Immature natural killer cell (primary cell): ENCODE measurements around the gene ZNF3. TPM values are rescaled to one million over a fixed set of nuclear protein-coding genes. Genes with fewer than 3 reads are reported as not detected.

ENCODE experiments used
- DNase-seq, 3 donors: peaks; one replicate each; pipeline ENCODE4 v3.0.0; 2022; ENCODE audit warnings: mixed read lengths in 1 of 3
- H3K27ac Mint-ChIP-seq, 6 donors: one replicate each; pipeline ENCODE4 v1.8.0; 2020; ENCODE audit warnings: mixed read lengths in 6 of 6, mild to moderate bottlenecking in 5 of 6, inconsistent platforms in 4 of 6, moderate library complexity in 3 of 6
- H3K27me3 Mint-ChIP-seq, 3 donors: one replicate each; pipeline ENCODE4 v1.8.0; 2020 to 2021; ENCODE audit warnings: low read depth in 3 of 3, mild to moderate bottlenecking in 3 of 3, mixed read lengths in 3 of 3, moderate library complexity in 3 of 3, inconsistent platforms in 1 of 3
- H3K36me3 Mint-ChIP-seq, 3 donors: one replicate each; pipeline ENCODE4 v1.8.0; 2020; ENCODE audit warnings: mixed read lengths in 3 of 3, inconsistent platforms in 2 of 3, mild to moderate bottlenecking in 2 of 3
- H3K4me1 Mint-ChIP-seq, 2 donors: one replicate each; pipeline ENCODE4 v1.8.0; 2020; ENCODE audit warnings: inconsistent platforms in 2 of 2, mild to moderate bottlenecking in 2 of 2, mixed read lengths in 2 of 2, moderate library complexity in 1 of 2
- H3K4me3 Mint-ChIP-seq, 5 donors: one replicate each; pipeline ENCODE4 v1.8.0; 2020; ENCODE audit warnings: mild to moderate bottlenecking in 5 of 5, mixed read lengths in 5 of 5, inconsistent platforms in 3 of 5, moderate library complexity in 3 of 5
- H3K9me3 Mint-ChIP-seq, 6 donors: one replicate each; pipeline ENCODE4 v1.8.0; 2020; ENCODE audit warnings: mild to moderate bottlenecking in 6 of 6, mixed read lengths in 6 of 6, inconsistent platforms in 4 of 6, moderate library complexity in 3 of 6
- polyA plus RNA-seq, 3 donors: library from polyadenylated mRNA; unstranded; fragments of 300-500 nt; fragmentation: Illumina TruSeq; gene quantifications; one replicate each; pipeline ENCODE4 v1.2.3, GENCODE V29; 2021

Gene ZNF3
- polyA plus RNA-seq, 3 donors from 2014 or later, result 5.2 to 21.2 (median 12.2) TPM

GRCh38 chr7:100119970-100120732 is 38.6 kb upstream of the ZNF3 start:
- DNase-seq, result no peak
- H3K4me1 Mint-ChIP-seq, result peaks cover 42% of the 10 kb centered on the region in 2 donors
- no peaks in the 10 kb centered on the region for H3K9me3 Mint-ChIP-seq
- peaks cover 0 to 3% (median 0%) of the 10 kb centered on the region in 3 donors for H3K36me3 Mint-ChIP-seq
- H3K4me3 Mint-ChIP-seq, result peak overlapping the region; percentile 90 to 97 (median 92)
- peaks cover 4 to 11% (median 8%) of the 10 kb centered on the region in 3 donors for H3K27me3 Mint-ChIP-seq
- H3K27ac Mint-ChIP-seq, result peak overlapping the region; percentile 97 to 99 (median 98)

GRCh38 chr7:100119072-100119969 is 37.8 kb upstream of the ZNF3 start, which contains the start of the genes CNPY4 and TAF6:
Gene CNPY4 (plus strand): TSS chr7:100119634. CDS start chr7:100119745, 111 bp downstream.
Gene TAF6 (minus strand): TSS chr7:100119358. CDS start chr7:100114209, 5,149 bp downstream.
- peaks cover 0 to 3% (median 0%) of the 10 kb centered on the region in 3 donors for H3K36me3 Mint-ChIP-seq
- peak within 1 kb of the TSS; percentile 97 to 99 (median 98) for H3K27ac Mint-ChIP-seq
- no peaks in the 10 kb centered on the region for H3K9me3 Mint-ChIP-seq
- peaks cover 33 to 34% of the 10 kb centered on the region in 2 donors for H3K4me1 Mint-ChIP-seq
- H3K4me3 Mint-ChIP-seq, result peak within 1 kb of the TSS; percentile 90 to 97 (median 92)
- peak; percentile 94 to 96 (median 95) for DNase-seq
- H3K27me3 Mint-ChIP-seq, result peaks cover 4 to 11% (median 6%) of the 10 kb centered on the region in 3 donors

GRCh38 chr7:100118388-100119071 is 37.0 kb upstream of the ZNF3 start:
- Mint-ChIP-seq H3K4me3 (peak overlapping the region; percentile 90 to 97 (median 92)), H3K27ac (peak overlapping the region; percentile 97 to 99 (median 98)), H3K9me3 (no peaks in the 10 kb centered on the region), H3K4me1 (peaks cover 32% of the 10 kb centered on the region in 2 donors), H3K36me3 (peaks cover 0 to 5% (median 0%) of the 10 kb centered on the region in 3 donors), H3K27me3 (peaks cover 4 to 11% (median 6%) of the 10 kb centered on the region in 3 donors)
- DNase-seq, result no peak

GRCh38 chr7:100115026-100115425 is 33.5 kb upstream of the ZNF3 start:
- peaks cover 4 to 11% (median 6%) of the 10 kb centered on the region in 3 donors for H3K27me3 Mint-ChIP-seq
- H3K36me3 Mint-ChIP-seq, result peaks cover 0 to 20% (median 0%) of the 10 kb centered on the region in 3 donors
- H3K27ac Mint-ChIP-seq, result no peak overlapping the region
- no peaks in the 10 kb centered on the region for H3K9me3 Mint-ChIP-seq
- DNase-seq, result no peak
- H3K4me3 Mint-ChIP-seq, result no peak overlapping the region
- peaks cover 22 to 23% of the 10 kb centered on the region in 2 donors for H3K4me1 Mint-ChIP-seq

GRCh38 chr7:100111914-100112313 is 30.4 kb upstream of the ZNF3 start:
- no peaks in the 10 kb centered on the region for H3K9me3 Mint-ChIP-seq
- no peak for DNase-seq
- H3K4me1 Mint-ChIP-seq, result peaks cover 5 to 7% of the 10 kb centered on the region in 2 donors
- H3K27ac Mint-ChIP-seq, result no peak overlapping the region
- H3K27me3 Mint-ChIP-seq, result no peaks in the 10 kb centered on the region
- no peak overlapping the region for H3K4me3 Mint-ChIP-seq
- H3K36me3 Mint-ChIP-seq, result peaks cover 0 to 32% (median 5%) of the 10 kb centered on the region in 3 donors

GRCh38 chr7:100111156-100111555 is 29.6 kb upstream of the ZNF3 start:
- H3K4me3 Mint-ChIP-seq, result no peak overlapping the region
- H3K36me3 Mint-ChIP-seq, result peaks cover 0 to 31% (median 5%) of the 10 kb centered on the region in 3 donors
- DNase-seq, result no peak
- H3K4me1 Mint-ChIP-seq, result peaks cover 0 to 5% of the 10 kb centered on the region in 2 donors
- H3K9me3 Mint-ChIP-seq, result no peaks in the 10 kb centered on the region
- H3K27ac Mint-ChIP-seq, result no peak overlapping the region
- H3K27me3 Mint-ChIP-seq, result no peaks in the 10 kb centered on the region

GRCh38 chr7:100109521-100110163 is 28.1 kb upstream of the ZNF3 start:
- Mint-ChIP-seq H3K9me3 (no peaks in the 10 kb centered on the region), H3K4me3 (no peak overlapping the region), H3K4me1 (peaks cover 0 to 2% of the 10 kb centered on the region in 2 donors), H3K27ac (no peak overlapping the region), H3K36me3 (peaks cover 0 to 31% (median 5%) of the 10 kb centered on the region in 3 donors), H3K27me3 (no peaks in the 10 kb centered on the region)
- DNase-seq, result no peak

GRCh38 chr7:100107890-100108289 is 26.4 kb upstream of the ZNF3 start:
- Mint-ChIP-seq H3K27me3 (peaks cover 0 to 5% (median 0%) of the 10 kb centered on the region in 3 donors), H3K36me3 (peaks cover 0 to 27% (median 8%) of the 10 kb centered on the region in 3 donors), H3K4me1 (peaks cover 3 to 6% of the 10 kb centered on the region in 2 donors), H3K9me3 (no peaks in the 10 kb centered on the region), H3K4me3 (no peak overlapping the region), H3K27ac (no peak overlapping the region)
- DNase-seq, result no peak

- DNase-seq, result no peak
- H3K27ac Mint-ChIP-seq, result no peak overlapping the region
- H3K27me3 Mint-ChIP-seq, result peaks cover 0 to 6% (median 5%) of the 10 kb centered on the region in 3 donors
- H3K4me1 Mint-ChIP-seq, result peaks cover 9 to 11% of the 10 kb centered on the region in 2 donors
- H3K36me3 Mint-ChIP-seq, result peaks cover 0 to 26% (median 8%) of the 10 kb centered on the region in 3 donors
- no peak overlapping the region for H3K4me3 Mint-ChIP-seq
- H3K9me3 Mint-ChIP-seq, result no peaks in the 10 kb centered on the region
These were observed 25.7 kb upstream of the ZNF3 start for GRCh38 chr7:100107125-100107737.

GRCh38 chr7:100106633-100107032 is 25.1 kb upstream of the ZNF3 start:
- H3K27ac Mint-ChIP-seq, result peak overlapping the region in 1 of 6 donors; percentile 26
- no peak overlapping the region for H3K4me3 Mint-ChIP-seq
- H3K9me3 Mint-ChIP-seq, result no peaks in the 10 kb centered on the region

GRCh38 chr7:100105534-100105933 is 24.0 kb upstream of the ZNF3 start:
- H3K27ac Mint-ChIP-seq, result no peak overlapping the region
- no peak for DNase-seq
- peaks cover 0 to 15% (median 8%) of the 10 kb centered on the region in 3 donors for H3K36me3 Mint-ChIP-seq
- H3K4me3 Mint-ChIP-seq, result no peak overlapping the region
- H3K27me3 Mint-ChIP-seq, result peaks cover 15 to 21% (median 19%) of the 10 kb centered on the region in 3 donors
- peaks cover 11 to 13% of the 10 kb centered on the region in 2 donors for H3K4me1 Mint-ChIP-seq
- H3K9me3 Mint-ChIP-seq, result no peaks in the 10 kb centered on the region

More at GRCh38 chr7:100106633-100107032, 25.1 kb upstream of the ZNF3 start:
- DNase-seq, result no peak
- peaks cover 4 to 10% (median 8%) of the 10 kb centered on the region in 3 donors for H3K27me3 Mint-ChIP-seq
- H3K4me1 Mint-ChIP-seq, result peaks cover 9 to 11% of the 10 kb centered on the region in 2 donors
- H3K36me3 Mint-ChIP-seq, result peaks cover 0 to 23% (median 8%) of the 10 kb centered on the region in 3 donors
